K562 (cell line): Measurements from ENCODE around the gene UBN1. TPM values are rescaled to one million over a fixed set of nuclear protein-coding genes. Genes with fewer than 3 reads are reported as not detected.
A peak's percentile ranks its signal among the peaks of the same experiment; 100 is the strongest.

ENCODE experiments used
- ATAC-seq: fragments of 200-7000 bp; cut with Tn5 transposase; 3 replicates; pipeline ENCODE4 v1.9.1; 2020; ENCODE audit warnings: moderate library complexity
- BruUV-seq: library from RNA; stranded (reverse); fragments of 400-500 nt; replicated peaks from 2 replicates; lab custom pipeline; 2021; lab: Mats Ljungman, UMichigan
- CTCF ChIA-PET: fragments of 300-600 bp; formaldehyde crosslinking; extraction: SDS; loops from one replicate; lab custom pipeline; 2021; ENCODE audit warnings: low intra/inter-chr PET ratio; lab: Yijun Ruan, JAX
- POLR2A ChIA-PET: fragments of 300-600, 350-650 bp; sonication (Branson Sonifier 250); formaldehyde crosslinking; extraction: SDS; loops from one replicate; lab custom pipeline; 2021; ENCODE audit warnings: antibody characterized with exemption, inconsistent platforms; lab: Yijun Ruan, JAX
- DNase-seq, 4 experiments: peaks; one replicate each; pipeline versions ENCODE4 v3.0.0 to v3.0.0-alpha.2; 2011 to 2018; ENCODE audit warnings: low spot score in 3 of 4, mixed read lengths in 3 of 4; ENCODE audit errors: extremely low read depth in 1 of 4
- FAIRE-seq: peaks from 2 replicates; lab custom pipeline; 2011; peaks lifted over from hg19 to GRCh38; lab: Jason Lieb, UNC
- H2AFZ ChIP-seq: 2 replicates; pipeline ENCODE4 v1.6.0; 2011; ENCODE audit warnings: low read depth, low read length, control low read depth, inconsistent platforms
- H3K27ac ChIP-seq: fragments of 200-600 bp; 3 replicates; pipeline ENCODE4 v1.8.0; 2011; ENCODE audit warnings: low read depth, mild to moderate bottlenecking, control low read depth, inconsistent platforms, low read length, moderate library complexity, mixed read lengths; ENCODE audit errors: extremely low read depth
- H3K27me3 ChIP-seq, 2 experiments: fragments of 300-600 bp in 1 of 2; 2 replicates in 1 of 2; 3 replicates in 1 of 2; pipeline versions ENCODE4 v1.6.0 to v1.8.0; 2011; ENCODE audit warnings: inconsistent platforms in 2 of 2, low read length in 2 of 2, mild to moderate bottlenecking in 1 of 2, mixed read lengths in 1 of 2, moderate library complexity in 1 of 2; ENCODE audit not compliant: control insufficient read depth in 2 of 2, insufficient read depth in 2 of 2
- H3K36me3 ChIP-seq: fragments of 300-600 bp; 3 replicates; pipeline ENCODE4 v1.8.0; 2011; ENCODE audit warnings: mild to moderate bottlenecking, low read length, inconsistent platforms; ENCODE audit not compliant: control insufficient read depth, insufficient read depth
- H3K4me1 ChIP-seq, 2 experiments: fragments of 200-600 bp in 1 of 2; replicated peaks in 1 of 2; 2 replicates in 1 of 2; 3 replicates in 1 of 2; pipeline versions ENCODE4 v1.5.1 to v1.8.0; 2011; ENCODE audit warnings: inconsistent platforms in 2 of 2, low read length in 2 of 2, mild to moderate bottlenecking in 1 of 2, mixed read lengths in 1 of 2, moderate library complexity in 1 of 2; ENCODE audit not compliant: control insufficient read depth in 2 of 2, insufficient read depth in 2 of 2
- H3K4me2 ChIP-seq: 2 replicates; pipeline ENCODE4 v1.6.1; 2011; ENCODE audit warnings: low read length, control low read depth, inconsistent platforms, mixed read lengths; ENCODE audit not compliant: insufficient read depth
- H3K4me3 ChIP-seq: fragments of 200-600 bp; sonication (generic), shearing (Covaris generic); 2 replicates; pipeline ENCODE4 v1.5.1; 2016; ENCODE audit warnings: control low read depth, inconsistent platforms
- H3K79me2 ChIP-seq: fragments of 200-600 bp; 3 replicates; pipeline ENCODE4 v1.8.0; 2011; ENCODE audit warnings: low read length, inconsistent platforms; ENCODE audit not compliant: control insufficient read depth, insufficient read depth
- H3K9ac ChIP-seq, 2 experiments: 2 replicates each; pipeline versions ENCODE4 v1.6.0 to v1.6.1; 2011; ENCODE audit warnings: low read depth in 2 of 2, low read length in 2 of 2, control low read depth in 1 of 2, inconsistent platforms in 1 of 2, mild to moderate bottlenecking in 1 of 2, mixed read lengths in 1 of 2; ENCODE audit not compliant: insufficient read depth in 1 of 2
- H3K9me1 ChIP-seq: one replicate; pipeline ENCODE4 v1.6.0; 2011; ENCODE audit warnings: inconsistent platforms, mild to moderate bottlenecking, low read length, moderate library complexity; ENCODE audit not compliant: control insufficient read depth, insufficient read depth
- H3K9me3 ChIP-seq: replicated peaks from 2 replicates; pipeline ENCODE4 v1.5.1; 2011; ENCODE audit warnings: low read depth, low read length, inconsistent platforms; ENCODE audit not compliant: control insufficient read depth, insufficient read depth
- H4K20me1 ChIP-seq: replicated peaks from 2 replicates; pipeline ENCODE4 v1.6.1; 2011; ENCODE audit warnings: low read length, inconsistent platforms, mixed read lengths; ENCODE audit not compliant: control insufficient read depth, insufficient read depth
- CBX1 ChIP-seq: sonication (generic); IDR thresholded peaks from 2 replicates; pipeline ENCODE4 v1.6.1; 2016; ENCODE audit warnings: antibody characterized with exemption, low read depth, mild to moderate bottlenecking
- CUX1 ChIP-seq: fragments of 200-800 bp; sonication (Bioruptor generic); IDR thresholded peaks from 2 replicates; pipeline ENCODE4 v1.6.1; 2016; ENCODE audit warnings: missing genetic modification characterization, missing compliant biosample characterization
- FOXM1 ChIP-seq, 2 experiments: fragments of 450-650 bp in 1 of 2; sonication (generic) in 1 of 2; formaldehyde crosslinking in 1 of 2; IDR thresholded peaks; 2 replicates each; pipeline versions ENCODE4 v1.6.1 to v1.9.0; 2017 to 2022; ENCODE audit warnings: low read depth in 2 of 2, mild to moderate bottlenecking in 2 of 2, missing genetic modification reagents in 1 of 2, moderate library complexity in 1 of 2
- NR3C1 ChIP-seq: sonication (generic); formaldehyde crosslinking; IDR thresholded peaks from 2 replicates; pipeline ENCODE4 v1.8.1; 2022; ENCODE audit warnings: missing genetic modification reagents
- PRMT5 ChIP-seq: sonication (generic); formaldehyde crosslinking; IDR thresholded peaks from 2 replicates; pipeline ENCODE4 v1.5.0; 2020; ENCODE audit warnings: missing genetic modification reagents
- SETDB1 ChIP-seq: IDR thresholded peaks from one replicate; pipeline ENCODE4 v1.6.1; 2012; ENCODE audit warnings: low read length, control low read depth, inconsistent platforms
- SRF ChIP-seq, 2 experiments: fragments of 250-450, 450-650 bp in 1 of 2; sonication (Bioruptor Pico) in 1 of 2; sonication (generic) in 1 of 2; formaldehyde crosslinking; IDR thresholded peaks; 2 replicates each; pipeline versions ENCODE4 v1.5.0 to v1.5.1; 2020 to 2022; ENCODE audit warnings: mild to moderate bottlenecking in 1 of 2, missing genetic modification reagents in 1 of 2
- ZKSCAN3 ChIP-seq: fragments of 250-450 bp; sonication (Bioruptor Pico); IDR thresholded peaks from 2 replicates; pipeline ENCODE4 v1.4.0; 2020
- ZNF324 ChIP-seq: fragments of 250-450 bp; sonication (Bioruptor Pico); IDR thresholded peaks from 2 replicates; pipeline ENCODE4 v1.4.0; 2020; ENCODE audit warnings: mild to moderate bottlenecking
- ZNF589 ChIP-seq: fragments of 200-800 bp; sonication (Bioruptor generic); IDR thresholded peaks from 2 replicates; pipeline ENCODE4 v1.6.1; 2016; ENCODE audit warnings: low read depth, missing genetic modification characterization, missing compliant biosample characterization
- ZNF764 ChIP-seq: fragments of 250-450 bp; sonication (Bioruptor Pico); IDR thresholded peaks from 2 replicates; pipeline ENCODE4 v1.4.0; 2020; ENCODE audit warnings: low read depth, mild to moderate bottlenecking, moderate library complexity
- WGBS: fragments of 100-300 bp; shearing (Covaris generic); methylation state at CpG from one replicate; pipeline ENCODE4 v1.1.6; 2016; ENCODE audit warnings: low coverage, mixed read lengths; ENCODE audit not compliant: insufficient coverage; ENCODE audit errors: missing lambda C conversion rate; 5-methylcytosine and 5-hydroxymethylcytosine counted together
- in situ Hi-C: fragments of 300-500 bp; cut with MboI; formaldehyde crosslinking; loops from 4 replicates; pipeline ENCODE4 v1.15.0; 2018; ENCODE audit warnings: inconsistent platforms, mixed read lengths
- intact Hi-C: fragments of 100-400 bp; cut with micrococcal nuclease; formaldehyde crosslinking; loops from 2 replicates; pipeline ENCODE4 v1.14.2; 2022
- polyA plus RNA-seq, 8 experiments: library from polyadenylated mRNA; depleted of rRNA in 4 of 8; stranded (reverse) in 5 of 8; unstranded in 3 of 8; fragments of >200 nt; fragmentation: Nextera tagmentation in 2 of 8; fragmentation: Illumina TruSeq in 1 of 8; extraction: Ambion mirVana in 2 of 8; extraction: Trizol in 1 of 8; gene quantifications; 2 replicates each; pipeline versions ENCODE4 v1.2.1 to v1.2.3, GENCODE V29; 2011 to 2014; ENCODE audit warnings: inconsistent platforms in 1 of 8, missing spikeins in 1 of 8
- total RNA-seq, 7 experiments: library from RNA; depleted of rRNA in 6 of 7; stranded (reverse); fragments of >200 nt in 6 of 7; fragmentation: Illumina TruSeq in 2 of 7; extraction: Trizol in 2 of 7; gene quantifications; 2 replicates each; pipeline versions ENCODE4 v1.2.1 to v1.2.3, GENCODE V29; 2011 to 2021; ENCODE audit warnings: low replicate concordance in 1 of 7

Gene UBN1
- total and polyA plus RNA-seq, 9 of the 15 experiments (the other 6 are each of a cell fraction or from before 2014, with no cell fraction given) = 1.5 to 45.7 (median 20.6) TPM

GRCh38 chr16:4922721-4923342 is 75.6 kb downstream of the UBN1 start:
- ChIA-PET POLR2A (interaction anchor here (2.4 kb wide), 1 partner anchor 10 kb away, joined by 9 read pairs; no protein-coding TSS in a partner anchor), CTCF (no interaction called here)
- no peaks in the 10 kb centered on the region for H3K36me3 ChIP-seq
- H4K20me1 ChIP-seq = no peaks in the 10 kb centered on the region
- intact Hi-C loops (no loop called here), in situ Hi-C loops (no loop called here)
- ATAC-seq = no peak
- no peaks in the 10 kb centered on the region; the same call in 1 of the 2 replicates for H3K9me3 ChIP-seq
- DNase-seq = no peak
- no peak overlapping the region for H3K4me2 ChIP-seq
- no peaks in the 10 kb centered on the region for H3K9me1 ChIP-seq
- no peak overlapping the region for H3K4me3 ChIP-seq
- H3K4me1 ChIP-seq = peaks cover 0 to 10% of the 10 kb centered on the region in 2 experiments; a peak in 2 of 5 replicates
- H2AFZ ChIP-seq = no peak overlapping the region
- H3K27ac ChIP-seq = no peak overlapping the region
- no peaks in the 10 kb centered on the region for H3K79me2 ChIP-seq
- TF ChIP-seq ZNF764 (CRISPR knock-in tag) (no peak), SRF (CRISPR knock-in tag; IDR thresholded peaks at IDR 0.05) (peak in 1 of 2 experiments; percentile 65; a peak in 1 of 4 replicates), SETDB1 (no peak)
- 9% methylated on average over 16 of the region's 18 CpGs for WGBS
- H3K9ac ChIP-seq = no peak overlapping the region
- BruUV-seq = no TSS peak
- H3K27me3 ChIP-seq = peaks cover 20 to 49% of the 10 kb centered on the region in 2 experiments; a peak in 4 of 5 replicates
- FAIRE-seq = no peak

- intact Hi-C loops (no loop called here), in situ Hi-C loops (no loop called here)
- DNase-seq (no peak), ATAC-seq (no peak), FAIRE-seq (no peak)
- Histone ChIP-seq H3K79me2 (no peaks in the 10 kb centered on the region), H2AFZ (no peak overlapping the region), H3K9ac (no peak overlapping the region), H3K4me3 (no peak overlapping the region), H3K4me2 (no peak overlapping the region), H3K9me1 (no peaks in the 10 kb centered on the region), H3K27me3 (peaks cover 20 to 49% of the 10 kb centered on the region in 2 experiments; a peak in 4 of 5 replicates), H3K4me1 (peaks cover 0 to 6% of the 10 kb centered on the region in 2 experiments; a peak in 2 of 5 replicates), H3K36me3 (no peaks in the 10 kb centered on the region), H3K27ac (no peak overlapping the region), H3K9me3 (no peaks in the 10 kb centered on the region; the same call in 1 of the 2 replicates), H4K20me1 (no peaks in the 10 kb centered on the region)
- BruUV-seq = no TSS peak
- POLR2A ChIA-PET = no interaction called here
- CTCF ChIA-PET = no interaction called here
- 0% methylated on average over 4 of the region's 6 CpGs for WGBS
- TF ChIP-seq NR3C1 (no peak), CUX1 (no peak), CBX1 (no peak), ZKSCAN3 (no peak), PRMT5 (CRISPR knock-in tag) (no peak), ZNF324 (CRISPR knock-in tag) (no peak), ZNF589 (no peak), FOXM1 (IDR thresholded peaks at IDR 0.05; ENCODE audit: low read depth) (no peak), FOXM1 (CRISPR knock-in tag; IDR thresholded peaks at IDR 0.05; ENCODE audit: low read depth) (no peak)
Measured at GRCh38 chr16:4923853-4924252, 76.6 kb downstream of the UBN1 start.
